HEK293 (cell line): ENCODE results near the gene HSF2.

Experiments
- CTCF ChIA-PET: fragments of 350-600 bp; formaldehyde crosslinking; extraction: SDS; loops from one replicate; lab custom pipeline; 2021; ENCODE audit warnings: antibody characterized with exemption; lab: Yijun Ruan, JAX
- POLR2A ChIA-PET: fragments of 300-600 bp; formaldehyde crosslinking; extraction: SDS; loops from one replicate; lab custom pipeline; 2020; ENCODE audit warnings: antibody characterized with exemption, inconsistent platforms; lab: Yijun Ruan, JAX
- H3K27ac ChIP-seq: fragments of 200-500 bp; sonication (Bioruptor generic); 2 replicates; pipeline ENCODE4 v1.5.1; 2014; ENCODE audit warnings: low read depth, low read length, control low read depth, inconsistent platforms; ENCODE audit errors: extremely low read depth
- H3K36me3 ChIP-seq, 2 experiments: fragments of 200-500 bp in 1 of 2; sonication (Bioruptor generic) in 1 of 2; 1 replicate in 1 of 2; 2 replicates in 1 of 2; pipeline ENCODE4 v1.5.1; 2014 to 2017; ENCODE audit warnings: inconsistent platforms in 2 of 2, low read length in 2 of 2; ENCODE audit not compliant: control insufficient read depth in 2 of 2, insufficient read depth in 1 of 2
- H3K4me1 ChIP-seq: fragments of 200-500 bp; sonication (Bioruptor generic); 2 replicates; pipeline ENCODE4 v1.5.1; 2014; ENCODE audit warnings: mild to moderate bottlenecking, low read length, inconsistent platforms; ENCODE audit not compliant: control insufficient read depth, insufficient read depth
- H3K4me3 ChIP-seq: 2 replicates; pipeline ENCODE4 v1.5.1; 2011; ENCODE audit warnings: low read depth, mild to moderate bottlenecking, control low read depth, low read length, moderate library complexity
- H3K9me3 ChIP-seq: fragments of 200-500 bp; sonication (Bioruptor generic); 2 replicates; pipeline ENCODE4 v1.5.1; 2014; ENCODE audit warnings: low read depth, low read length, inconsistent platforms; ENCODE audit not compliant: control insufficient read depth, insufficient read depth
- KLF10 ChIP-seq: fragments of 450-650 bp; IDR thresholded peaks from 2 replicates; pipeline ENCODE4 v1.5.1; 2018; ENCODE audit warnings: missing biosample characterization, mild to moderate bottlenecking, missing genetic modification characterization
- OSR2 ChIP-seq: fragments of 450-650 bp; formaldehyde crosslinking; IDR thresholded peaks from 2 replicates; pipeline ENCODE4 v1.5.1; 2016; ENCODE audit warnings: missing biosample characterization, missing genetic modification characterization
- PRDM6 ChIP-seq: fragments of 450-650 bp; formaldehyde crosslinking; IDR thresholded peaks from 2 replicates; pipeline ENCODE4 v1.5.1; 2017; ENCODE audit warnings: missing biosample characterization, missing genetic modification characterization
- REST ChIP-seq: fragments of 450-650 bp; formaldehyde crosslinking; IDR thresholded peaks from 2 replicates; pipeline ENCODE4 v1.5.1; 2016; ENCODE audit warnings: missing biosample characterization, missing genetic modification characterization
- TCF7L2 ChIP-seq: IDR thresholded peaks from 2 replicates; pipeline ENCODE4 v1.6.1; 2011; ENCODE audit warnings: low read depth, mild to moderate bottlenecking, inconsistent platforms, low read length, moderate library complexity, borderline replicate concordance
- WT1 ChIP-seq: fragments of 450-650 bp; formaldehyde crosslinking; IDR thresholded peaks from 2 replicates; pipeline ENCODE4 v1.5.1; 2016; ENCODE audit warnings: missing biosample characterization, missing genetic modification characterization
- ZBTB20 ChIP-seq: fragments of 450-650 bp; formaldehyde crosslinking; IDR thresholded peaks from 2 replicates; pipeline ENCODE4 v1.5.1; 2016; ENCODE audit warnings: missing biosample characterization, missing genetic modification characterization
- ZNF10 ChIP-seq: fragments of 450-650 bp; formaldehyde crosslinking; IDR thresholded peaks from 2 replicates; pipeline ENCODE4 v1.5.1; 2017; ENCODE audit warnings: missing biosample characterization, missing genetic modification characterization
- ZNF155 ChIP-seq: fragments of 450-650 bp; formaldehyde crosslinking; IDR thresholded peaks from 2 replicates; pipeline ENCODE4 v1.5.1; 2016; ENCODE audit warnings: missing biosample characterization, missing genetic modification characterization
- ZNF175 ChIP-seq: fragments of 450-650 bp; formaldehyde crosslinking; IDR thresholded peaks from 2 replicates; pipeline ENCODE4 v1.5.1; 2016; ENCODE audit warnings: missing biosample characterization, missing genetic modification characterization
- ZNF202 ChIP-seq: fragments of 450-650 bp; formaldehyde crosslinking; IDR thresholded peaks from 2 replicates; pipeline ENCODE4 v1.5.1; 2016; ENCODE audit warnings: missing biosample characterization, missing genetic modification characterization, borderline replicate concordance
- ZNF302 ChIP-seq: fragments of 450-650 bp; formaldehyde crosslinking; IDR thresholded peaks from 2 replicates; pipeline ENCODE4 v1.5.1; 2016; ENCODE audit warnings: missing biosample characterization, missing genetic modification characterization, low read depth
- ZNF324 ChIP-seq: fragments of 450-650 bp; formaldehyde crosslinking; IDR thresholded peaks from 2 replicates; pipeline ENCODE4 v1.5.1; 2016; ENCODE audit warnings: missing biosample characterization, missing genetic modification characterization
- ZNF335 ChIP-seq: fragments of 450-650 bp; formaldehyde crosslinking; conservative IDR thresholded peaks from 2 replicates; pipeline ENCODE4 v1.5.1; 2016; ENCODE audit warnings: missing biosample characterization, missing genetic modification characterization
- ZNF555 ChIP-seq: fragments of 450-650 bp; formaldehyde crosslinking; conservative IDR thresholded peaks from 2 replicates; pipeline ENCODE4 v1.5.1; 2017; ENCODE audit warnings: missing biosample characterization, mild to moderate bottlenecking, missing genetic modification characterization, inconsistent platforms
- ZNF629 ChIP-seq: fragments of 450-650 bp; formaldehyde crosslinking; IDR thresholded peaks from 2 replicates; pipeline ENCODE4 v1.5.1; 2017; ENCODE audit warnings: missing biosample characterization, missing genetic modification characterization
- ZSCAN5A ChIP-seq: fragments of 450-650 bp; formaldehyde crosslinking; IDR thresholded peaks from 2 replicates; pipeline ENCODE4 v1.5.1; 2016; ENCODE audit warnings: missing biosample characterization, missing genetic modification characterization
- TF ChIP-seq, protein P1 (sequence below): fragments of 450-650 bp; formaldehyde crosslinking; IDR thresholded peaks from 2 replicates; pipeline ENCODE4 v1.5.1; 2017; ENCODE audit warnings: missing biosample characterization, missing genetic modification characterization
- TF ChIP-seq, protein P2 (sequence below): fragments of 450-650 bp; formaldehyde crosslinking; IDR thresholded peaks from 2 replicates; pipeline ENCODE4 v1.5.1; 2016; ENCODE audit warnings: missing biosample characterization, missing genetic modification characterization, borderline replicate concordance

HSF2 gene

DNA sequence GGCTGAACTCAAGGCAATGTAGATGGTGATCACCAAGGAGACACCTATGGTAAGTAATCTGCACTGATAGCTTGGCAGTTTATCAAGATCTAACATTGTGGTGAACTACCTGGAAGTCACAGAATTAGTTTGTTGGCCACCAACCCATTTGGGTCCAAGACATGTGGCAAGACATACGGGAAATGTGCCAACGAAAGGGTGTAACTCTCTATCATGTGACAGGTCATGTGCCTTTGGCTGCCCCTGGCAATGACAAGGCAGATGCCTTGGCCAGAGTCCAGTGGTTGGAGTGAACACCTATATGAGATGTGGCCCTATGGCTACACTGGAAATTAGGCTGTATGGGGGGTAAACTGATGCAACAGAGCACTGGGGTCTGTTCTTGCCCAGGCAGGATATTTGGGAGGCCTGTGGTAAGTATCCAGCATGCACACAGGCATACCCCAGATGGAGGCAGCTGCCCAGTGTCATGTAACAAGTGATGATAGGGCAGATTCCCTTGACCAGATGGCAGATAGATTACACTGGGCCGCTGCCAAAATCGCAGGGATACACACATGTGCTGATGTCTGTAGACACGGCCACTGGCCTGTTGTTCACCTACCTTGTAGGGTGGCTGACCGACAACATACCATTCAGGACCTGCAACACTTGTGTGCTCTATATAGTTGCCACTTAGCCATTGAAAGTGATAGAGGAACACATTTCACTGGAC, 35.5 kb upstream of the HSF2 start:
- no peak overlapping the region for H3K27ac ChIP-seq
- no peaks in the 10 kb centered on the region for H3K9me3 ChIP-seq
- TF ChIP-seq ZNF629 (no peak), WT1 (tag by site-specific recombination) (no peak), ZSCAN5A (tag by site-specific recombination) (no peak), REST (tag by site-specific recombination) (no peak), KLF10 (no peak), ZBTB20 (tag by site-specific recombination) (no peak), ZNF10 (no peak), TCF7L2 (no peak), OSR2 (tag by site-specific recombination) (no peak), PRDM6 (tag by site-specific recombination) (no peak), ZNF324 (tag by site-specific recombination) (no peak), ZNF302 (tag by site-specific recombination) (no peak), ZNF175 (no peak), ZNF555 (no peak)
- TF ChIP-seq, protein P1, sequence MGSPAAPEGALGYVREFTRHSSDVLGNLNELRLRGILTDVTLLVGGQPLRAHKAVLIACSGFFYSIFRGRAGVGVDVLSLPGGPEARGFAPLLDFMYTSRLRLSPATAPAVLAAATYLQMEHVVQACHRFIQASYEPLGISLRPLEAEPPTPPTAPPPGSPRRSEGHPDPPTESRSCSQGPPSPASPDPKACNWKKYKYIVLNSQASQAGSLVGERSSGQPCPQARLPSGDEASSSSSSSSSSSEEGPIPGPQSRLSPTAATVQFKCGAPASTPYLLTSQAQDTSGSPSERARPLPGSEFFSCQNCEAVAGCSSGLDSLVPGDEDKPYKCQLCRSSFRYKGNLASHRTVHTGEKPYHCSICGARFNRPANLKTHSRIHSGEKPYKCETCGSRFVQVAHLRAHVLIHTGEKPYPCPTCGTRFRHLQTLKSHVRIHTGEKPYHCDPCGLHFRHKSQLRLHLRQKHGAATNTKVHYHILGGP (tag by site-specific recombination), result no peak
- H3K4me1 ChIP-seq, result no peaks in the 10 kb centered on the region
- H3K4me3 ChIP-seq, result no peak overlapping the region
- ChIA-PET CTCF (no interaction called here), POLR2A (no interaction called here)
- no peaks in the 10 kb centered on the region for H3K36me3 ChIP-seq

- CTCF ChIA-PET, result no interaction called here
- no peak overlapping the region for H3K4me3 ChIP-seq
- no peaks in the 10 kb centered on the region for H3K4me1 ChIP-seq
- POLR2A ChIA-PET, result no interaction called here
- H3K27ac ChIP-seq, result no peak overlapping the region
- H3K9me3 ChIP-seq, result no peaks in the 10 kb centered on the region
- H3K36me3 ChIP-seq, result no peaks in the 10 kb centered on the region
- no peak for TF ChIP-seq ZNF335
- TF ChIP-seq, protein P2, sequence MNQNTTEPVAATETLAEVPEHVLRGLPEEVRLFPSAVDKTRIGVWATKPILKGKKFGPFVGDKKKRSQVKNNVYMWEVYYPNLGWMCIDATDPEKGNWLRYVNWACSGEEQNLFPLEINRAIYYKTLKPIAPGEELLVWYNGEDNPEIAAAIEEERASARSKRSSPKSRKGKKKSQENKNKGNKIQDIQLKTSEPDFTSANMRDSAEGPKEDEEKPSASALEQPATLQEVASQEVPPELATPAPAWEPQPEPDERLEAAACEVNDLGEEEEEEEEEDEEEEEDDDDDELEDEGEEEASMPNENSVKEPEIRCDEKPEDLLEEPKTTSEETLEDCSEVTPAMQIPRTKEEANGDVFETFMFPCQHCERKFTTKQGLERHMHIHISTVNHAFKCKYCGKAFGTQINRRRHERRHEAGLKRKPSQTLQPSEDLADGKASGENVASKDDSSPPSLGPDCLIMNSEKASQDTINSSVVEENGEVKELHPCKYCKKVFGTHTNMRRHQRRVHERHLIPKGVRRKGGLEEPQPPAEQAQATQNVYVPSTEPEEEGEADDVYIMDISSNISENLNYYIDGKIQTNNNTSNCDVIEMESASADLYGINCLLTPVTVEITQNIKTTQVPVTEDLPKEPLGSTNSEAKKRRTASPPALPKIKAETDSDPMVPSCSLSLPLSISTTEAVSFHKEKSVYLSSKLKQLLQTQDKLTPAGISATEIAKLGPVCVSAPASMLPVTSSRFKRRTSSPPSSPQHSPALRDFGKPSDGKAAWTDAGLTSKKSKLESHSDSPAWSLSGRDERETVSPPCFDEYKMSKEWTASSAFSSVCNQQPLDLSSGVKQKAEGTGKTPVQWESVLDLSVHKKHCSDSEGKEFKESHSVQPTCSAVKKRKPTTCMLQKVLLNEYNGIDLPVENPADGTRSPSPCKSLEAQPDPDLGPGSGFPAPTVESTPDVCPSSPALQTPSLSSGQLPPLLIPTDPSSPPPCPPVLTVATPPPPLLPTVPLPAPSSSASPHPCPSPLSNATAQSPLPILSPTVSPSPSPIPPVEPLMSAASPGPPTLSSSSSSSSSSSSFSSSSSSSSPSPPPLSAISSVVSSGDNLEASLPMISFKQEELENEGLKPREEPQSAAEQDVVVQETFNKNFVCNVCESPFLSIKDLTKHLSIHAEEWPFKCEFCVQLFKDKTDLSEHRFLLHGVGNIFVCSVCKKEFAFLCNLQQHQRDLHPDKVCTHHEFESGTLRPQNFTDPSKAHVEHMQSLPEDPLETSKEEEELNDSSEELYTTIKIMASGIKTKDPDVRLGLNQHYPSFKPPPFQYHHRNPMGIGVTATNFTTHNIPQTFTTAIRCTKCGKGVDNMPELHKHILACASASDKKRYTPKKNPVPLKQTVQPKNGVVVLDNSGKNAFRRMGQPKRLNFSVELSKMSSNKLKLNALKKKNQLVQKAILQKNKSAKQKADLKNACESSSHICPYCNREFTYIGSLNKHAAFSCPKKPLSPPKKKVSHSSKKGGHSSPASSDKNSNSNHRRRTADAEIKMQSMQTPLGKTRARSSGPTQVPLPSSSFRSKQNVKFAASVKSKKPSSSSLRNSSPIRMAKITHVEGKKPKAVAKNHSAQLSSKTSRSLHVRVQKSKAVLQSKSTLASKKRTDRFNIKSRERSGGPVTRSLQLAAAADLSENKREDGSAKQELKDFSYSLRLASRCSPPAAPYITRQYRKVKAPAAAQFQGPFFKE (tag by site-specific recombination), result no peak
- no peak for TF ChIP-seq ZNF202
- no peak for TF ChIP-seq ZNF155 (tag by site-specific recombination)
These were observed 33.6 kb upstream of the HSF2 start for GRCh38 chr6:122365775-122366403.
